Aorta (tissue), 5 donors: ENCODE measurements around the gene MAML2. TPM values are rescaled to one million over a fixed set of nuclear protein-coding genes. Genes with fewer than 3 reads are reported as not detected.

ENCODE experiments used
- ATAC-seq: fragments of 200-7000 bp; cut with Tn5 transposase; one replicate; pipeline ENCODE4 v1.9.1; 2022; ENCODE audit warnings: moderate library complexity; ENCODE audit not compliant: low FRiP score
- DNase-seq, 2 donors: peaks; one replicate each; pipeline ENCODE4 v3.0.0-alpha.2; 2020
- H3K27ac ChIP-seq, 2 donors: one replicate each; pipeline ENCODE4 v1.5.1; 2013; ENCODE audit warnings: low read length in 2 of 2, mild to moderate bottlenecking in 2 of 2, moderate library complexity in 2 of 2, control low read depth in 1 of 2, inconsistent platforms in 1 of 2, low read depth in 1 of 2
- H3K27me3 ChIP-seq, 2 donors: one replicate each; pipeline ENCODE4 v1.6.1; 2013; ENCODE audit warnings: control low read depth in 1 of 2, low read length in 1 of 2, mild to moderate bottlenecking in 1 of 2, moderate library complexity in 1 of 2; ENCODE audit not compliant: insufficient read depth in 2 of 2, control insufficient read depth in 1 of 2
- H3K36me3 ChIP-seq, 2 donors: one replicate each; pipeline ENCODE4 v1.6.1; 2013; ENCODE audit warnings: control low read depth in 1 of 2, low read length in 1 of 2, mild to moderate bottlenecking in 1 of 2; ENCODE audit not compliant: insufficient read depth in 2 of 2, control insufficient read depth in 1 of 2
- H3K4me1 ChIP-seq, 2 donors: one replicate each; pipeline ENCODE4 v1.6.1; 2013; ENCODE audit warnings: low read length in 2 of 2, control low read depth in 1 of 2, mild to moderate bottlenecking in 1 of 2, moderate library complexity in 1 of 2; ENCODE audit not compliant: insufficient read depth in 2 of 2, control insufficient read depth in 1 of 2
- H3K4me3 ChIP-seq, 2 donors: one replicate each; pipeline ENCODE4 v1.5.1; 2013; ENCODE audit warnings: low read length in 2 of 2, control low read depth in 1 of 2, mild to moderate bottlenecking in 1 of 2
- H3K9me3 ChIP-seq: one replicate; pipeline ENCODE4 v1.6.1; 2013; ENCODE audit warnings: mild to moderate bottlenecking, low read length; ENCODE audit not compliant: control insufficient read depth
- WGBS, 2 donors: extraction: QIAGEN DNeasy Blood & Tissue Kit; methylation state at CpG; one replicate each; pipeline ENCODE4 v1.1.7; 2013; 5-methylcytosine and 5-hydroxymethylcytosine counted together
- intact Hi-C, 2 donors: fragments of 100-400 bp; cut with DNase I; formaldehyde crosslinking; loops; one replicate each; pipeline versions ENCODE4 v1.14.2 to v1.15.0; 2022
- polyA plus RNA-seq, 2 donors: library from polyadenylated mRNA; stranded (reverse); fragments of 200-250 nt; gene quantifications; one replicate each; pipeline ENCODE4 v1.2.3, GENCODE V29; 2013
- total RNA-seq, 2 donors: library from RNA; stranded (reverse); fragmentation: NEBNext Ultra II Directional; extraction: Animal tissue kit (Norgen Biotek cat#: 25700); gene quantifications; one replicate each; pipeline ENCODE4 v1.2.1, GENCODE V29; 2021
- donor health status: healthy with polysubstance abuse.
- donor health status: Bipolar disorder and iron deficiency.
- donor health status: DM: no; HTN: no; CAD: no.
- donor health status: DM: no; HTN: no; CAD: no.
- donor health status: DM: yes; HTN: yes; CAD: no.

The MAML2 gene
- total and polyA plus RNA-seq, 4 donors = 6.0 to 27.5 (median 14.0) TPM

DNA sequence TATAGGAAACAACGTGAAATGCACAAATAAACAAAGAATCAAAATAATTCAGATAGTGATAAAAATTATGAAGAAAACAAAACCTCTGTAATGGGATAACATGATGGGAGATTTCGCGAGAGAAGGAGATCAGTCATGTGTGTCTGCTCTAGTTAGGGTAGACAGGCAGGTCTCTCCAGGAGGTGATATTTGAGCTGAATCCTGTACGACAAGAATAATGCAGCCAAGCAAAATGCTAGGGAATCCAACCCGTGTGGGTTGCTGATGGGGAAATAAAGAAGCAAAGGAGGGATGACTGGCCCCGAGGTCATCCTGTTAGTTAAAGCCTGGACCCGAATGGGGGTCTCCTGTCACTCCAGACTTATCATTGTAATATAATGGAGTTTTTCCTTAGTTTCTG lies 16.0 kb downstream of the MAML2 start:
- 84 to 90% methylated on average over 7 of the region's 7 CpGs for WGBS, 2 donors
- Histone ChIP-seq H3K36me3 (no peaks in the 10 kb centered on the region), H3K27ac (peak overlapping the region; percentile 30 to 67), H3K9me3 (no peaks in the 10 kb centered on the region), H3K4me3 (no peak overlapping the region), H3K4me1 (peaks cover 2 to 10% of the 10 kb centered on the region in 2 donors), H3K27me3 (no peaks in the 10 kb centered on the region)
- intact Hi-C loops = no loop called here
- DNase-seq = no peak
- no peak for ATAC-seq

DNA sequence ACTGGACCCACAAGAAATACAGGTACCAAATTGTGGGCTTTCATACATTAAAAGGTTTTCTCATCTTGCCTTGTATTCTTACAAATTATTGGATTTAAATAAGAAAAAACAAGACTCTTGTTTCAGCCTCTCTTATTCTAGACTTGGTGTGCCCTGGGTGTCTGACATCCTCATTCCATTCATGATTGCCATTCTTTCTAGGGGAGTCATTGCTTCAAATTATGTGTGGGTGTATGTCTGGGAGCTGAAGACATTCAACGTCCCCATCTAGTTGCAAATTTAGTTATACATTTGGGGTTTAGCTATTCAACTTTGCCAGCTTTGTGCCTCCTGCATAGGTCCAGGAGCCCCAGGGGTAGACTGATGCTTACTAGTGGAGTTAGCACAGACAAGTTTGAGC lies 18.1 kb downstream of the MAML2 start:
- Histone ChIP-seq H3K36me3 (no peaks in the 10 kb centered on the region), H3K27ac (peak overlapping the region; percentile 87 to 93), H3K4me3 (peak overlapping the region in 1 of 2 donors; percentile 47), H3K4me1 (peaks cover 0 to 6% of the 10 kb centered on the region in 2 donors), H3K9me3 (no peaks in the 10 kb centered on the region), H3K27me3 (no peaks in the 10 kb centered on the region)
- intact Hi-C loops = no loop called here
- no peak for ATAC-seq
- WGBS, 2 donors = 3 to 5% methylated on average over 1 of the region's 1 CpG
- DNase-seq = no peak

DNA sequence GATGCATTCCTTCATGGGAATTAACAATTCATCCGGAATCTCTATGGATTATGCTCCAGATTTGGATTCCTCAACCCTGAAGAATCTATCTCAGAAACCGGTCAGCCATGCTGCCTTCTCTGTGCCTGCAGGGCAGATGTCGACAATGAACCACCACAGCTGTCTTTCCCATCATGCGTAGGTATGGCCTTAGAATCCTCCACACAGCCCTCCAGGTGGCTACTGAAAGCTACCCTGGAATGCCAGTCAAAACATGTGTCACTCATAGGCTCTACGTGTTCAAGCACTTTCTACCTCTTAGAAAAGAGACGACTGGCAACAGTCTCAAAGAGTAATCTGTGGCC lies 19.4 kb downstream of the MAML2 start:
- WGBS, 2 donors = 86 to 88% methylated on average over 6 of the region's 6 CpGs
- intact Hi-C loops = no loop called here
- Histone ChIP-seq H3K4me1 (peaks cover 3 to 6% of the 10 kb centered on the region in 2 donors), H3K9me3 (no peaks in the 10 kb centered on the region), H3K27ac (peak overlapping the region in 1 of 2 donors; percentile 79), H3K27me3 (no peaks in the 10 kb centered on the region), H3K4me3 (no peak overlapping the region), H3K36me3 (no peaks in the 10 kb centered on the region)
- no peak for ATAC-seq
- no peak for DNase-seq

DNA sequence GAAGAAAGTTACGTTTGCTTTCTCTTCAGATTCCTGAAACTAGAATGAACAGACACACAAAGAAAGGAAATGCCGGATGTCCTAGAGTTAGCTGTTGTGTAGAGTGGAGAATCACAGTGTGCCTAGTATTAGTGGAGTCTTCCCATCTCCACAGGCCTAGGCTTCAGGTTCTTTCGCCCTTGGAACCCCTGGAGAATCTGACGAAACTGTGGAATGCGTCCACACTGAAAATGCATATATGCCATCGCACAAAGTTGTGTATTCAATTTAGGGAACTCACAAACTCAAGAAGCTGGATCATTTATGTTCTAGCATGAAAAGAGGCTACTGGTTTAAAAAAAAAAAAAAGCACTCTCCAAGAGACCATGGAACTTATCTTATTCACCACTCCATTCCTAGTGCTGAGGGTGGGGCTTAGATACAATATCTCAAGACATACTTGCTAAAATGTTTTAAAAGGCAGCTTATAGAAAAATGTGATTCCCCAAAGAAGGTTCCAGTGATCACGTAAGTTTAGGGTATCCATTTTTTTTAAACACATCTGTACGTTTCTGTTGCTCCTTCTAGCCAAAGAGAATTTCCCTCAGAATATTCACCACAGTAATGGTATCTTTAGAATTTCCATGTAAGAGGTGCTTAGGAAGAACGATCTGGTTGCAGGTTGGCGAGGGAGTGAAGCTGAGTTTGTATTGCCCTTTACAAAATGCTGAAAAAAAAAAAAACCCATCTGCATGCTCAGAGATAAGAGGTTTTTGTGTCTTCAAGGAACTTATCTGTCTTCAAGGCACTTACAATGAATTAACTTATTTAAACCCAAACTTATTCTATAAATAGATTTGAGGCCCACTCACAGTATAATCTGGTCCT lies 20.0 kb downstream of the MAML2 start:
- no peaks in the 10 kb centered on the region for H3K36me3 ChIP-seq
- intact Hi-C loops = no loop called here
- no peak overlapping the region for H3K4me3 ChIP-seq
- H3K27me3 ChIP-seq = no peaks in the 10 kb centered on the region
- DNase-seq (no peak), ATAC-seq (no peak)
- H3K4me1 ChIP-seq = peaks cover 3 to 7% of the 10 kb centered on the region in 2 donors
- no peaks in the 10 kb centered on the region for H3K9me3 ChIP-seq
- 86 to 90% methylated on average over 10 of the region's 10 CpGs for whole genome bisulfite sequencing, 2 donors
- H3K27ac ChIP-seq = peak overlapping the region in 1 of 2 donors; percentile 62

DNA sequence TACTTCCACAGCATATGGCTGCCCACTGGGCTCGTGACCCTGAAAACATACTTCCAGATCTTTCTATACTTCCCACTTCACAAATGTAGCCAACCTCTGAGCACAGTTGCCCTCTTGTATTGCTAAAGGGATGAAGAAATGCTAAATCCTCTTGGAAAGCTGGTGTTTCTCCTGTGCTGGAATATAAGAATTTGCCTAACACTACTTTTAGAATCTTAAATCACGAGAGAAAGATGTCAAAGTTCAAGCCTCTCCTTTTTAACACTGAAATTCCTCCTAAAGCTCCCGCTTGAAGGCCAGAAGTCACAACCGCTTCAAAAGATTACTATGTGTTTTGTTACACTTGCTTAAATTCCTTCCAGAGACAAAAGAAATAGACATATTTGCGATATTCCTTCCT lies 21.9 kb downstream of the MAML2 start:
- no peak for DNase-seq
- Histone ChIP-seq H3K36me3 (no peaks in the 10 kb centered on the region), H3K27me3 (no peaks in the 10 kb centered on the region), H3K4me3 (no peak overlapping the region), H3K9me3 (no peaks in the 10 kb centered on the region), H3K27ac (no peak overlapping the region), H3K4me1 (peaks cover 3 to 12% of the 10 kb centered on the region in 2 donors)
- WGBS, 2 donors = 82 to 84% methylated on average over 5 of the region's 5 CpGs
- ATAC-seq = no peak
- intact Hi-C loops = no loop called here

DNA sequence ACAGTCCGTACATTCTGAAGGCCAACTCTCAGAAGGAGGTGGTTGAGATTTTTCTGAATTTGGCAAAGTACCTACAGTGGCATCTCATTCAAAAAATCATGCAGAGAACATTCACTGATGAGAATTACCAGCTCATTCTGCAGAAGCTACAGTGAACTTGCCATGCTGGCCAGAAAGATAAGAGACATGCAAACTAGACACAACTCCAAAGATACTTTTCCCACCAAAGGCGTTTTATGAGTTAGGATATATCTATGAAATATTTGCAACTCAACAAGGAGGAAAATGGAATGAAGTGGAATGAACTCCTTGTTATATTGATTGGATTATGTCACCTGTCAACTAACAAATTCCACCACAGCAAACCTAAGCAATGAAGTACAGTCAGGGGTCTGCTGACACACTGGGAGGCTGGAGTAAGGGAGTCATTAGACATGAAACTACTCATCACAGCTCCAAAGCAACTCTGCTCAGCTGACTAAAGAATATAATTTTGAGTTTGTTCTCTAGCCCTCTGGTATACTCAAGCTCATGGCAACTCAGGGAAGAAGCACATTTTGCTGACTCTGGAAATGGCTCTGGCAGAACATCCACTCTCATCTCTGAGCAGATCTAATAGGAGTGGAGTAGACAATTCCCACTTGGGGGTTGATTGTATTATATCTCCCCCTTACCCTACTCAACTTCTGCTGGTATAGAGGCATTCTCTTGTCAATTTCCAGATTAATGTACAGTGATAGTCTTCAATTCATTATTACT lies 22.9 kb downstream of the MAML2 start:
- no peak for ATAC-seq

DNA sequence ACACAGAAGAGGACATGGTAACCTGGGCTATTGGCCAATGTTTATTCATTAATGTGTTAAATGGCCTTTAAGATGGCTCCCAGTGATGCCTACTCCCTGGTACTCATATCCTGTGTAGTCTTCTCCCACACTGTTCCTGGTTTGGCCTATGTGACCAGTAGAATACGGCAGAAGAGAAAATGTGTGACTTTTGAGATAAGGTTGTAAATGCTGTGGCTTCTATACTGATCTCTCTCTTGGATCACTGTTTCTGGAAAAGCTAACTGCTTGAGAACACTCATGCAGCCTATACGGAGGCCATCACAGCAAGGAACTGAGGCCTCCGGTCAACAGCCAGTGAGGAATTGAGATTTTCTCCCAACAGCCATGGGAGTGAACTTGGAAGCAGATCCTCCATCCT lies 24.1 kb downstream of the MAML2 start:
- Histone ChIP-seq H3K36me3 (no peaks in the 10 kb centered on the region), H3K27me3 (no peaks in the 10 kb centered on the region)
- intact Hi-C loops = loop anchor here in 1 of 2 donors (10.0 kb wide), 1 partner anchor 74 kb away; no protein-coding TSS in a partner anchor

More for the DNA sequence above, 22.9 kb downstream of the MAML2 start:
- H3K27ac ChIP-seq = peak overlapping the region; percentile 28 to 33
- no peaks in the 10 kb centered on the region for H3K9me3 ChIP-seq
- 27 to 32% methylated on average over 2 of the region's 2 CpGs for WGBS, 2 donors
- no peak for DNase-seq
- no peaks in the 10 kb centered on the region for H3K27me3 ChIP-seq
- intact Hi-C loops = loop anchor here in 1 of 2 donors (10.0 kb wide), 1 partner anchor 75 kb away; no protein-coding TSS in a partner anchor
- no peak overlapping the region for H3K4me3 ChIP-seq
- H3K36me3 ChIP-seq = no peaks in the 10 kb centered on the region
- peaks cover 3 to 6% of the 10 kb centered on the region in 2 donors for H3K4me1 ChIP-seq

DNA sequence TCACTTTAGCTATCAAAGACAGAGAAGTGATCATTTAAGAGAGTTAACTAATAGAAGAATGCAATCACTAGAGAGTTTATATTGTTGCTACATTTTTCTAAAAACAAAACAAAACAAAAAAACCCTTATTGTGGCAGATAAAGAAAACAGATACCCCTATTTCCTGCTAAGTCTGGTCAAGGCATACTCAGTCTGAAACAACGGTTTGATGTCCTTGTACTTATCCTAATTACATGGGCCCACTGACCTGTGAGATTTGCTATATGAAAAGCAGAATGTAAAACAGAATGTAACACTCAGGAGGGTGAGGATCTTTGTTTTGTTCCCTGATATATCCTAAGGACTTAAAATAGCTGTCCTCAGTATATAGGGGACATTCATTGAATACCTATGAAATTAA lies 24.6 kb downstream of the MAML2 start:
- intact Hi-C loops = loop anchor here in 1 of 2 donors (10.0 kb wide), 1 partner anchor 74 kb away; no protein-coding TSS in a partner anchor
- H3K27ac ChIP-seq = no peak overlapping the region
- no peak for DNase-seq
- no peaks in the 10 kb centered on the region for H3K9me3 ChIP-seq
- no peak for ATAC-seq
- peaks cover 6 to 19% of the 10 kb centered on the region in 2 donors for H3K4me1 ChIP-seq
- 82 to 93% methylated on average over 1 of the region's 1 CpG for WGBS, 2 donors
- H3K36me3 ChIP-seq = no peaks in the 10 kb centered on the region
- H3K27me3 ChIP-seq = no peaks in the 10 kb centered on the region
- no peak overlapping the region for H3K4me3 ChIP-seq

More for the DNA sequence above, 24.1 kb downstream of the MAML2 start:
- Histone ChIP-seq H3K4me3 (no peak overlapping the region), H3K4me1 (peaks cover 6 to 16% of the 10 kb centered on the region in 2 donors), H3K9me3 (no peaks in the 10 kb centered on the region), H3K27ac (peak overlapping the region in 1 of 2 donors; percentile 19)
- 89% methylated on average over 3 of the region's 3 CpGs for WGBS, 2 donors
- no peak for DNase-seq
- ATAC-seq = no peak
